HS-27A (cell line): ENCODE results near the gene DNAJC16.

ENCODE experiments used
- DNase-seq: peaks from one replicate; pipeline ENCODE4 v3.0.0-alpha.2; 2012; ENCODE audit warnings: low read depth, missing footprints

DNAJC16 gene

DNA sequence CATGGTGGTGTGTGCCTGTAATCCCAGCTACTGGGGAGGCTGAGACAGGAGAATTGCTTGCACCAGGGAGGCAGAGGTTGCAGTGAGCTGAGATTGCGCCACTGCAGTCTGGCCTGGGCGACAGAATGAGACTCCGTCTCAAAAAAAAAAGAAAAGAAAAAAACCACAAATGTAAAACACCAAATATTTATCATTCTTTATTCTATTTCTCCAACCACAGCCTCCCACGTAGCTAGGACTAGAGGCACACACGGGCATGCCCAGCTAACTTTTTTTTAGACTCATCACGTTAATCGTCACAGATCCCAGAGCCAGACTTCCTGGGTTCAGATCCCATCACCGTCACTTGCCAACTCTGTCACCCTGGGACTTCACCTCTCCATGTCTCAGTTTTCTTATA is 13.5 kb downstream of the DNAJC16 start:
- DNase-seq = no peak

DNA sequence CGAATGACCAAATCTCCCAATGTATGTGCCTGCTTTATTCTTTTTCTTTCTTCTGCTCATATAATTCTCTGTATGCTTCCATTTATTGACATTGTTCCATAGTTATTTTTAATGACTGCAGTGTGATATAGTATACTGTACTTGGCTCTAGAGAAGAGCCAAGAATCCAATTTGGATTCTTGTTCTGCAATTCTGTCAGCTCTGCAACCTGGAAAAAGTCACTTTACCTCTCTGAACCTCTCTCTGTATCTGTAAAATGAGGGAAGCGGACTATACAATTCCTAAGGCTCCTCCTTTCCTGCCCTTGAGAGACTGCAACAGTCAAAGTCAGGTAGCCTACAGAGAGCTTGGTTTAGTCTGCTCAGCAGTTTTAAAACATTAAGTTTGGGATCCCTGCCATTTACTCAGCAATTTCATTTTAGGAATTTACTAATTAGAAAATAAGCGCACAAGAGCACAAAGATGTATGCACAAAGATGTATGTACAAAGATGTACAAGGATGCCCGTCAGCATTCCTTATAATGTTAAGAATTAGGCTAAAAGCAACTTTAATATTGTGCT is 14.7 kb downstream of the DNAJC16 start:
- no peak for DNase-seq

DNA sequence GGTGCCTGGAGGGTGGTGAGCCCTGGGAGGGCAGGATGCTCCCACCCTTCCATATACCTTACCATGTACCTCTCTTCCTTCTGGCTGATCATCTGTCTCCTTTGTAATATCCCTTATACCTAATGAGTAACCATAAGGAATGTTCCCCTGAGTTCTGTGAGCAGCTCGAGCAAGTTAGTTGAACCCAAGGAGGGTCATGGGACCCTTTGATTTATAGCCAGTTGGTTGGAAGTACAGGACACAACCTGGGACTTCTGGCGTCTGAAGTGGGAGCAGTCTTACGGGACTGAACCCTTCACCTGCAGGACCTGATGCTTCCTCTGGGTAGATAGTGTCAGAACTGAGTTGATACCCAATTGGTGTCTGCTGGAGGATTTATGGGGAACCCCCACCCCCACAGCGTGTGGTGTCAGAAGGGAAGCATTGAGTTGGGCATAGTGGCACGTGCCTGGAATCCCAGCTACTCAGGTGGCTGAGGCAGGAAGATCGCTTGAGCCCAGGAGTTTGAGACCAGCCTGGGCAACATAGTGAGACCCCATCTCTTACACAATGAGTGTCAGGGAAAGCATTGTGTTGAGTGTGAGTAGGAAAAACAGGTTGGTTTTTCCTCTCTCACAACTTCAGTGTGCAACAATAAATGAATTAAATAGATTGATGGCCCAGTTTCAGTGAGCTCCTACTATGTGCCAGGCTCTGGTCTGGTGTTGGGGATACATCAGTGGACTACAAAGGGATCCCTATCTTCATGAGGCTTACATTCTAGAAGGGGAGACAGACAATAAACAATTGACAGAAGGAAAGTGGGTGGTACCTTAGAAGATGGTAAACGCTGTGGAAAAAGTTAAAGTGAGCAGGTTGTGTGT is 16.0 kb downstream of the DNAJC16 start:
- DNase-seq = no peak

DNA sequence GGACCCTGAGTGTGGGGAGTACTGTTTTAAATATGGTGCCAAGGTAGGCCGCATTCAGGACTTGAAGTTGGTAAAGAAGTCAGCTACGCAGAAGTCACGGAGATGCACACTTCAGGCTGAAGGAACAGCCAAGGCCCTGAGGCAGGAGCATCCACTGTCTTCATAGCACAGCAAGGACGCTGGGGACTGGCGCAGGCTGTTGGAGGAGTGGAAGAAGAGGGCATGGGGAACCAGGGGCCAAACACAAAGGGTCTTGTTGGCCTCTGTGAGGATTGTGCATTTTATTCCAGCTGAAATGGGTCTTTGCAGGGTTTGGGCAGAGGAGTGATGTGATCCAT is 16.6 kb downstream of the DNAJC16 start:
- no peak for DNase-seq

DNA sequence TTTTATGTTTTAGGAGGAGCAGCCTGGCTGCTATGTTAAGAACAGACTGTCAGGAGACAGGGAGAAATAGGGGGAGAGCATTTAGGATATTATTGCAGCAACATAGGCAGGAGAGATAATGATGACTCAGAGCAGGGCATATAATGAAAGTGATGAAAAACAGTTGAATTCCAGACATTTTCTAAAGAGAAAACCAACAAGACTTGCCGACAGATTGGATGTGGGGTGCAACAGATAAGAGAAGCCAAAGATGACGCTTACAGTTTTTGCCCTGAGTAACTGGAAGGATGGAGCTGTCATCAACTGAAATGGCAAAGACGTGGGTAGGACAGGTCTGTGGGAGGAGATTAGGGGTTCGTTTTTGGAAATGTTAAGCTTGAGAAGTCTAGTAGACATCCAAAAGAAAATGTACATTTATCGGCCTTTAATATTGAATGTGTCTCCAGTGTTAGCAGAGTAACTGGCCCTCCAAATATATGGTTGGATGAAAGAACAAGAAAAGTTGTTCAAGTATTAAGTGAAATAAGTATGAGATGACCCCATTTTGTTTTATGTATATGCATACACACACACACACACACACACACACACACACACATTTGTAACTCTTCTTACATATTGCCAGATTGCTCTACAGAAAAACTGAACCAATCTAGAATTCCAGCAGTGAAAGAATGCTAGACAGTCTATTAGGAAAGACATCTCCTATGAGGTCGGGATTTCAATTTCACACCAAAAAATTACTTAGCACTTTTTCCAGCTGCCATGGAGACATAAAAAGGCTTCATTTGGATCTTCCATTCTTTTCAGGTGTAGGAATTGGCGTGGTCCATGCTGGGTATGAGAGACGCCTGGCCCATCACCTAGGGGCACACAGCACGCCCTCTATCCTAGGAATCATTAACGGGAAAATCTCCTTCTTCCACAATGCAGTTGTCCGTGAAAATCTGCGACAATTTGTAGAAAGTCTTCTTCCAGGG is 17.2 kb downstream of the DNAJC16 start:
- DNase-seq = no peak

DNA sequence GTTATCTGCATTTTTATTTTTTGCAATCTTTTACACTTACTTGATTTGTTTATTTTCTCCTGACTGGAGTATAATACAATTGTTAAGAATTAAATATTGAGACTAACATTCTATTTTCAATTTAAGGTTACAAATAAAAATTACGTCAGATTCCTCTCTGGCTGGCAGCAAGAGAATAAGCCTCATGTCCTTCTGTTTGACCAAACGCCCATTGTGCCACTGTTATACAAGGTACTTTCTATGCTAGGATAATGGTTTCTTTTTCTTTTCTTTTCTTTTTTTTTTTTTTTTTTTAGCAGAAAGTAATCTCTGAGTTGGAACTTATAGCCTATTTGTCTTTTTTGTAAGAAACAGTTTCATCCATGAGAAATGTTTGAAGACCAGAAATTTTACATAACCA is 20.0 kb downstream of the DNAJC16 start:
- DNase-seq = no peak

DNA sequence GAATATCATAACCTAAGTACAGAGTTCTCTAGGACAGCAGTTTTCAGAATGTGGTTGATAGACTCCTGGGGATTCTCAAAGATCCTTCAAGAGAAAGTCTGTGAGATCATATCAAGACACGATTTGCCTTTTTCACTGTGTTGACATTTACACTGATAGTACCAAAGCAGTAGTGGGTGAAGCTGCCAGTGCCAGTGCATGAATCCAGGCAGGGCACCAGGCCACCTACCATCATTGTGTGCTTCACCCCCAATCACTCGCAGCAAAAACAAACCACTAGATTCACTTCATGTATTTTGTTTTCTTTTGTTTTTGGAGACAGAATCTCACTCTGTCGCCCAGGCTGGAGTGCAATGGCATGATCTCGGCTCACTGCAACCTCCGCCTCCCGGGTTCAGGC is 23.9 kb downstream of the DNAJC16 start:
- no peak for DNase-seq

DNA sequence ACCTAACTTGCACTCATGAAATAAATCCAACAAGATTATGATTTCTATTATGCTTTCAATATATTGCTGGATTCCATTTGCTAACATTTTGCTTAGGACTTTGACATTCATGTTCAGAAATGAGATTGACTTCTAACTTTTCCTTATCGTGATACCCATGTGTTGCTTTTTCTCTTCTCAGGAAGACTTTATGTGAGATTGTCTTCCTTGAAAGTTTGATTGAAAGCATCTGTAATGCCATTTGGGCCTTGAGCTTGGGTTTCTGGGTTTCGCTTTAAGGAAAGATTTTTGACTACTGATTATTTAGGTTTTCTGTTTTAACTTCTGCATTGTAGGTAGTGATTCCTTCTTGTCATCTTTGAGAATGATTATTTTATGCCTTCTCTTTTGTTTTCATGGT is 30.4 kb downstream of the DNAJC16 start:
- no peak for DNase-seq

DNA sequence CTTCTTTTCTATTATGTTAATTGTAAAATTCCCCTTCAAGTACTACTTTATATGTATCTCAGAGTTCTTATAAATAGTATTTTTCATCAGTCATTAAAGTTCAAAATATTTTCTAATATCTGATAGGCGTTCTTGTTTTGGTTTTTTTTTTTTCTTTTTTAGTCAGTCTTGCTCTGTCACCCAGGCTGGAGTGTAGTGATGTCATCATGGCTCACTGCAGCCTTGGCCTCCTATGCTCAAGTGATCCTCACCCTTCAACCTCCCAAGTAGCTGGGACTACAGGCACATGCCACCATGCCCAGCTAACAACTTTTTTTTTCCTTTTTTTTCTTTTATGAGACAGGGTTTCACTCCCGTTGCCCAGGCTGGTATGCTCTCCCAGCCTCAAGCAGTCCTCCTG is 30.9 kb downstream of the DNAJC16 start:
- no peak for DNase-seq

DNA sequence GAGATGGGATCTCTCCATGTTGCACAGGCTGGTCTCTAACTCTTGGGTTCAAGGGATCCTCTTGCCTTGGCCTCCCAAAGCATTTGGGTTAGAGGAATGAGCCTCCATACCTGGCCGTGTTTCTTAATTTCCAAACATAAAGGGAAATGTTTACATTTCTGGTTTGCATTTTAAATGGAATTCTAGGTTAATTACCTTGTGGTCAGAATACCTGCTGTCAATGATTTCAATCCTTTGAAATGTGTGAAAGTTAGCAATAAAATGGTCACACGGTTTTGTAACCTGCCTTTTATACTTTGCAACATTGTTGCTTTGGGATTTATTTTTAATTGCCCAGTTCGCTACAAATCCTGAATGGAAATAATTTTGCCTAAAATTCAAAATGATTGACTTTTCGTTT is 31.9 kb downstream of the DNAJC16 start:
- no peak for DNase-seq

DNA sequence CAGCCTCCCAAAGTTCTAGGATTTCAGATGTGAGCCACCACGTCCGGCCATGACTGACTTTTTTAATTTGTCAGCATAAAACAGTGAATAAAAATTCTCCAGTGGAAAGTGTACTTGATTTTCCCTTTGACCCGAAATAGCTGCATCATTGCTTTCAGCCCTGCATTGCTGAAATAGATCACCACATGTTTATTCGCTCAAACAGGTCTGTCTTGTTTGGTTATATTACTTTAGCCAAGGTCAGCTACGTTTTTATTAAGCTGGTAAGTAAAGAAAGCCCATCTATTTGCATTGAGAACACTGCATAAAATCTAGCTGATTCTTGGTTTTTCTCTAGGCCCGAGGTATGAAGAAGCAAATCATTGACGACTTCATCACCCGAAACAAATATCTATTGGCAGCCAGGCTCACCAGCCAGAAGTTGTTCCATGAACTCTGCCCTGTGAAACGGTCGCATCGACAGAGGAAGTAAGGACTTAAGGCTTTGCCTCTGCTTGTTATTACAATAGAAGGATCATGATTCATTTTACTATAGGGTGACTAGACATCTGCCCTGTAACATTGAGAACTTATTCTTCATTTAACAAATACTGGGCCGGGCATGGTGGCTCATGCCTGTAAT is 32.7 kb downstream of the DNAJC16 start:
- no peak for DNase-seq

DNA sequence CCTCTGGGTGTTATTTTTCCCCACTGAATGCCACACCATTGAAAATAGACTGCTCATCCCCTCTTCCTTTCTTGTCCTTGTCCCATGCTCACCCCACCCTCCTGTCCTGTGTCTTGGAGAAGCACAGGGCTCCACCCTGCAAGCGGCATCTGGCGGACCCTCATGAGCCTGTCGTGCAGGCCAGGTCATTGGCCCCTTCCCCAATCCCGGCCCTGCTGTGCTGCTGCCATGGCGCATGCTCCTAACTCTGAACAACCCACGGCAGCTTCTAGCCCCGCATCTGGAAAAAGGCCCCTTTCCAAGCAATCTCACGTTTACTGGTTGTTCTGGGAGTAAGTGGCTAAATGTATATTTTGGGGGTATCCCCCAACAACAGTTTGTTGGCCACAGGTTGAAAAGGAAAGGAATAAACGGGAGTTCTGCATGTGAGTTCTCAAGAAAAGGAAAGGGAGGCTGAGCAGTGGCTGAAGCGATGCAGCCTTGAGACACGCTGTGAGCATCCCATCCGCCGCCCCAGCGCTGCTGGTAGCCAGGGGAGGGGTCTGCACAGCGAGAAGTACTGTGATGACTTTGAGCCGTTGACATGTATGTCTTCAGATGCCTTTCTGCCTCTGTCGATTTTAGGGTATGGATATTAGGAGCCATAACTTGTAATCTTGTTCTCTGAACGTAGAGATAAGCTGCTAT is 41.9 kb downstream of the DNAJC16 start:
- no peak for DNase-seq

DNA sequence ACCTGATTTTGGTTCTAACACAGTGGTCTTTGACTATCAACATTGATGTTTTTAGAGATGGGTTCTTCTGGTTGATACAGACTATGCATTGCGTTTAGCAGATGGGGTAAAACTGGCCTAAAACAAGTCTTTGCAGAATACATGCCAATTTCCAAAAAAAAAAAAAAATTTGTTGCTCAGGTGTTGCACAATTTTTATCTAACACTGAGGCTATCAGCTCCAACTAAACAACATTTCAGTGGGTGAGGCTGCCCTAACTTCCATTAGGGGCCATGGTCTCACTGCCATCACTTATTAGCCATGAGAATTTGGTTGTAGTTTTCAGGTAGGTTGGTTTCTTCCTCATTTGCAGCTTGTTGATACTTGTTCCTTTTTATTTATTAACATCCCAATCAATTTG is 44.2 kb downstream of the DNAJC16 start:
- DNase-seq = no peak

DNA sequence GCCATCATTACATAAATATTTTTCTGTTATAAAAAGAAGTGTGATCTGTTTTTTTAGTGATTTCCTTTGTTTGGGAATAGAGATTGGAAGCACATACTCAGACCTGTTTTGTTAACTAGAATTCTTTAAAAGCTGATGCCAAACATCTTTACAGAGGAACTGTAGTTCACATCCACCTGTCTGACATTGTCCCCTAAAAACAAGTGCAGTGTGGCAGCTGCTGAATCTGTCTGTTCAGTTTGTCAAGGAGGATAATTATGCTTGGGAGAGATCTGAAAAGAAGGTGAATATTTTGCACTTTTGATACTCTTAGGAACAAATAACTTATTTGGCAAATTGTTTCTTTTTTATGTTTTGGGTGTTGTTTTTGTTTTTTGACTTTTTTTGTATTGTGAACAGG is 44.6 kb downstream of the DNAJC16 start:
- no peak for DNase-seq

DNA sequence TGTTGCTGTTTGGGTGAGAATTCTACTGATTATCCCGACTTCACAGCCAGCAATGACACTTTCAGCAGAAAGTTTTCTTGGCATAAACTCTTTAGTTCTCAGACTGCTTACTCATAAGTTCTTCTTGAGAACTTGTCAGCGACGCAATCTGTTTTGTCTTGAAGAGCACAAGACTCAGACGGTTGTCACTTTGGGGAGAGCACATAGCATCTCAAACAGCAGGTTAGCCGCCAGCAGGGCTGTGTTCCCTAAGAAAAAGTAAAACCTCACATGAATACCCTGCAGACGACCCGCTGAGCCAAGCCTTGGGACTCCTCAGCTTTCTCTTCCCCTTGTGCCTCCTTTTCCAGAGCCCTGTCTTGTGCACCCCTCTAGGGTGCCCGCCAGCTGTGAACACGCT is 46.8 kb downstream of the DNAJC16 start:
- no peak for DNase-seq

DNA sequence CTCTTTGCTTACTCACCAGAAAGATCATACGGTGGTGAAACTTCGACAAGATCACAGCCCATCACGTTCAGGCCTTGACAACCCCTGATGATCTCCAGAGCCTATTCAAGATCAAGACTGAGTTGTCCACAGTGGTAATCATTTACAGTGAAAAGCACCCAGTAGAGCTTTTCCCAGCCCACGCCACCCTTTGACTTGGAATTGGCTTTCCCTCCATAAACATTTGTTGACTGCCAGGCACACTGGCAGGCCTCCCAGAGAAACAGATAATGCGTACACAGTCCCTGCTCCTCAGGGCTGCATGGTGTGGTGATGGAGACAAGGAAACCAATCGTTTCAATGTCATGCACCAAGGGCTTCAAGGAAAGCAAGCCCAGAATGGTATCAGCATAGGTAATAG is 48.1 kb downstream of the DNAJC16 start:
- DNase-seq = no peak

DNA sequence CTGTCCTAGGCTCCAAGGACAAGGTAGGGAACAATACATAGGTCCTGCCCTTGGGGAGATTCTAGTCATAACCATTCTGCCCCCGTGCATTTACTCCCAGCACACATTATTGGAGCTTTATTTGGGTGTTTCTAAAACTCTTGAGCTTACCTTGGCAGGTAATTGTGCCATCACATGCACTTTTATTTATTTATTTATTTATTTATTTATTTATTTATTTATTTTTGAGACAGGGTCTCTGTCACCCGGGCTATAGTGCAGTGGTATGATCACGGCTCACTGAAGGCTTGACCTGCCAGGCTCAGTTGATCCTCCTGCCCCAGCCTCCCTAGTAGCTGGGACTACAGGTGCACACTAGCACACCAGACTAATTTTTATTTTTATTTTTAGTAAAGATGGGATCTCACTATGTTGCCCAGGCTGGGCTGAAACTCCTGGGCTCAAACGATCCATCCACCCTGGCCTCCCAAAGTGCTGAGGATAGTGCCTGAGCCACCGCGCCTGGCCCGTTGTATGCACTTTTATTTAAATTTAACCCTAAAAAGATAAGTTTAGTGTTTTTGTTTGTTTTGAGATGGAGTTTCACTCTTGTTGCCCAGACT is 49.0 kb downstream of the DNAJC16 start:
- DNase-seq = no peak

DNA sequence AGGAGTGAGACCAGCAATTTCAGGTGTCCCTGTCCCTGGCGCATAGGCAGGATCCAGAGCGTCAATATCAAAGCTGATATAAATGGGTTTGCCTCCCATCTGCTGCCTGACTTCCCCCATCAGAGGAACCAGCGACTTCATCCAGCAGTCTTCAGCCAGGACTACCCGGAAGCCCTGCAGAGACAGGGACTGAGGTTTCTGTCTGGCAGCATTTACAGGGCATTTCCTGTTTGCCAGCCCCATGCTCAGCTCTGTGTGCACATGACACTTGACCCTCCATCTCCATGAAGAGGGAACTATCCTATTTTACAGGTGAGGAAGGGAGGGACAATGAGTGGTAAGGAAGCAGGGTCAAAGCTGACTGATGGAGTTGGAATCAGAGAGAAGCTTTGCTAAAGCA is 51.0 kb downstream of the DNAJC16 start:
- no peak for DNase-seq

DNA sequence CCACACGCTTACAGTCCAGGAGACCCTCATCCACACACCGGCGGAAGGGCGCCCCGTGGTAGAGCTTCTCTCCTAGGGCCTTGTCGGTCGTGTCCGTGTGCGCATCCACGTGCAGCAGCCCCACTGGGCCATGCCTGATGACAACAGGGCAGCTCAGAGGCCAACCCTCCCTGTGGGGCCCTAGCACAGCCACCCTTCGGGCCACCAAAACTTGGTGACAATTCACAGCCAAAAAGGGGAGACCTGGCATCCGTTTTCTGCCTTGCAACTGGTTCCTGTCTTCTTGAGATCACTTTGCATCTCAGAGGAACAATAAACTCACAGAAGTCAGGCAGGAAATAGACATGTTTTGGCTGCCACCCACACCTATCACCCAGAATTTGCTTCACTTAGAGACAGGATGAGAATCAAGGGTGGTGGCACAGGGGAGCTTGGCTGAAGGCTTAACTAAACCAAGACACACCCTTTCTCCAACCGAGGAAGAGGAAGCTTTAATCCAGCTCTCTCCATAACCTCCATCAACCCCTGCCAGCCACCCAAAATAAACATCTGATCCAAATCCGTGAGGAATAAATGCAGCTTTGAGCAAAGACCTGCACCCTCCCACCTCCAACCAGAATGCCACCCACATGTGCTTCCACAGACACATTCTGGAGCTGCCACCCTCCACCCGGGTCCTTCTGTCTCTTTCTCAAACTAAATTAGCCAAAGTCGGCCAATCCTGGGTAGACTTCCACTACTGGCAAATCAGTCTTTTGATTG is 52.5 kb downstream of the DNAJC16 start:
- DNase-seq = no peak

DNA sequence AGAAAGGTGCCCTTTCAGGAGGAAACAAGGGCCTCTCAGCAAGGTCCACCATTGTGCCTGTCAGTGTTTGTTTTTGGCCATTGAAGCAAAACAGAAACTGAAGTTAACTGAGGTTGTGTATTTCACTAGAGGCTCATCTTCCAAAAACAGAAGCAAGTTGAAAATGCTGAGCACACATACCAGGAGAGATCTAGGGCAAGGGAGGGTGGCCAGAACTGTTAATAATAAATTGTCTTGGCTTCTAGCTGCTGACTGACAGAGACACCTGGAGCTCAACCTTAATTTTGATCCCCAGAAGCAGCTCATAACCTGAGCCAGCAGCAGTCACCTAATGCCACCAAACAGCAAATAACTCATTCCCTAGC is 53.0 kb downstream of the DNAJC16 start:
- DNase-seq = no peak
